ENCODE measurements around the gene BANF2.

The BANF2 gene

DNA sequence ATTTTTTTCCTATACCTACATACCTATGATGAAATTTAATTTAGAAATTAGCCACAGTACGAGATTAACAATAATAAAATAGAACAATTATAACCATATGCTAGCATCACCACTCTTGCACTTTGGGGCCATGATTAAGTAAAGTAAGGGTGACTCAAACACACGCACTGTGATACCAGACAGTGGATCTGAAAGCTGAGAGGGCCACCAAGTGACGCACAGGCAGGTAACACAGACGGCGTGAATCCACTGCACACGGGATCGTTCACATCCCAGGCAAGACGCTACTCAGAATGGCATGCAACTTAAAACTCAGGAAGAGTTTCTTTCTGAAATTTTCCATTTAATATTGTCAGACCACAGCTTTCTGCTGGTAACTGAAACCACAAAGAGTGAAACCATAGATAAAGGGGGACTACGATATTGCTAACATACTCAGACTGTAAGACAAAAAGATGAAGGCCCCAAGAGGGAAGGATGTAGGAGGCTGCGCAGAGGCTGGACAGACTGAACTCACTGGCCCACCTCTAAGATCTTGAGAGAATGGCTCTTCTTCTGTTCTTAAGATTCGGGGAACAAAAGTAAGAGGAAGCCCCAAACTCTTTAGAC lies 35.6 kb upstream of the BANF2 start:
- no peak for DNase-seq

DNA sequence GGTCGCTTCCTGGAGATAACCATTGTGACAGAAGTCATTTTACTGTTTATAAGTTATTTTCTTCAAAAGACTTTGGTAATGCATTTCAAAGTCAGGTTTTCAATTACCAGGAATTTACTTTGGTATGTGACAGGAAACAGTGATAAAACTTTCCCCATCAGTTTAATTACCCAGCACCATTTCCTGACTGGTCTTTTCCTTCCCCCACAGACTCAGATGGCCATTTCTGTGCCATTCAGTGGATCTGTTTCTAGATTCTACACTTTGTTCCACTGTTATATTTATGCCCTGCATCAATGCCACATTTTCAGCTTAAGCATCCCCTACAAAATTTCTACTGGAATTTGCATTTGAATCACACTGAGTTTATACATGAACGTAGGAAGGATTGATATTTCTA lies 34.0 kb upstream of the BANF2 start:
- no peak for DNase-seq

DNA sequence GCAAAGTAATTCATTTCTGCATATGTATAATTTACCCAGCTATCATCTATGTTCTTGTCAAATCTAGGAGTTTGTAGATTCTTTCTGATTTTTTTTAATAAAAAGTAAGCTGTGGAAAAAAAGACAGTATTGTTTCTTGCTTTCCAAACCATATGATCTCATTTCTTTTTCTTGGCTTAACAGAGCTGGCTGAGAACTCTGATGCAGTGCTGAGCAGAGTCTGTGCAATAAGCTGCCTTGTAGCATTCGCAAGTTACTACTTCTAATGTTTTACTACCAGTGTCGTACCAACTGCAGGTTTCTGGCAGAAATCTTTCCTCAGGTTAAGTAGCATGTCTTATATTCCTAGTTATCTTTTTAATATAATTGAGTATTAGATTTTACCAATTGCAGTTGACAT lies 33.3 kb upstream of the BANF2 start:
- DNase-seq = no peak

DNA sequence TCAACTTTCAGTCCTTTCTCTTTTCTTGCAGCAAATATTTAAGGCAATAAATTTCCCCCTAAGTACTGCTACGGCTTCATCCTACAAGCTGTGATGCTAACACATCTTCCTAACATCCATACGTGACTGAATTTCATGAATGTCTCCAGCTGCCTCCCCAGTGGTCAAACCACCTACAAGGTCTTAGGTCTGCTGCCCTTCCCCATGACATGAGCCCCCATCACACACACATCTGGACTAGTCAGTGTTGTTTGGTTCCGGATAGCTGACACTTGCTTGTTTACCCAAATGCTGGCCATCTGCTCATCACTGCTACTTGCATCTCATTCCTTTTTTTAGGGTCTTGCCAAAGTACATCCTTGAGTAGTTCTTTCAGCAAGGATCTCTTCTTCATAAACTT lies 32.3 kb upstream of the BANF2 start:
- DNase-seq = no peak

DNA sequence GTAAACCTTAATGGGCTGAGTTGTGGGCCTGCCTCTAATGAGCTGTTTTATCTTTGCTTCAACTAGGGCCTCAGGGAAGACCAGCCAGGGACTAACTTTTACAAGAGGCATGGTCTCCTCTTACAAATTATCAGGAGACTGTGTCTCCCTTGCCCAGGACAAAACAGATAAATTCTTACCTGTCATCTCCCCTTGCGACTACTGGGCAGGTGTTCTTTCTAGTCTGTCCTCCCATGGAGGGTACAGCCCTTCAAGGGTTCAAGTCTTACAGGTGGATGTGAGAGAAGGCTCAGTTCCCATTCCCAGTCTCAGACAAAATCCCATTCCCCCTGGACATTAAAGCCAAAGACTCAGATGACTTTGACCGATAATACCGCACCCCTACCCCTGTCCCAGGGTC lies 31.3 kb upstream of the BANF2 start:
- DNase-seq = no peak

DNA sequence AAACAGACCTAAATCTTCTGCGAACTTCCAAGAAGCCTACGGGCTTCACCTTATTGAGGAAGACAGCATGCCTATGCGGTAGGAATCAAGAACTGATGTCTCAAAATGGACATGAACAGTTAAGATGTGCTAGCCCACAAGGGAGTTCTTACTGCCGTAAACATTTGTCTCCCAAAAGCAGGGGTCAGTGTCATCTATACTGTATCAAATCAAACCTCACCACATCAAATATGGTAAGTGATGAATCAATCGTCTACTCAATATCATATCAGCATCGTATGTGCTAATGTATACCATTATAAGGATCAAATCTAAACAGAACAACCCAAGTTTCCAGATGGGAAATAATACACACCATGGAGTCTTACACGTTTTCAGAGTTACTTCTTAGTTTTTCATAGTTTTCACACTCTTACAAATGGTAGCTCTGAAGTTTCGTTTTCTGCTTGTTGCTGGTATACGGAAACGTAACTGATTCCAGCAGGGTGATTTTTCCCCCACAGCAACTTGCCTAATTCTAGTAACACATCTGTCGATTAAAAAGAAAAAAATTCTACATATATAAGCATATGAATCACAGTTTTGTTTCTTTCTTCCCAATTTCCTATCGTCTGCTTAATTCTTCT lies 30.3 kb upstream of the BANF2 start:
- DNase-seq = no peak

DNA sequence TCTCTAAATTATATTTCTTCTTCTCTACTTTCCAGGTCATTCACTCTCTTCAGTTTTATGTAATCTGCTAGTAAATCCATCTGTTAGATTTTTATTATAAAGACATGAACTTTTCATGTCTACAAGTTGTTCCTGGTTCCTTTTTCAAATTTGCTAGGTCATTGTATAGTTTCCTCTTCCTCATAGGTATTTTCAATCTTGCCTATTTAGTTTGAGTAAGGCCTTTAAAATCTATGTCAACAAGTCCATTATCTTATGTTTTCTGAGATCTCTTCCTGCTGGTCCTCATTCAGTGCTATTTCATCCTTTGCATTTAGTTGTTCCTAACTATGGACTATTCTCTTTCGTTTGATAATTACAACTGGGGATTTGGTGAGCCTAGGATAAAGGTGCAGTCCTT lies 28.8 kb upstream of the BANF2 start:
- no peak for DNase-seq

DNA sequence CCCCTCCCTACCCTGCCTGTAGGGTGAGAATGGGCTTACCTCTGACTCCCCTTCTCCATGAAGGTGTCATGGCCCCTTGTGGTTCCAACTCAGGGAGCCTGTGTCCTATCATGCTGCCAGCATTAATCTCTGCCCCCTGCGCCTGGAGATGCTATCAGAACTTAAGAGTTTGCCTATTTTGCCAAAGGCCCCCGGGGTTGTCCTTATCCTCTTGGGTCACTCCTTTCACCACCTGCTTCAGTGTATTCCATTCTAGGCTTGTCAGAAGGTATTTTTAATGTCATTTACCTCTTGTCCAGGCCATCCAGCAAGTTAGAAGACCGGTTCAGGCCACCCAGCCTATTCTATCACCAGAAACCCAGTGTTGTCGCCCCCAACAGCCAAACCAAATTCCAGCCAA lies 28.2 kb upstream of the BANF2 start:
- DNase-seq = no peak

DNA sequence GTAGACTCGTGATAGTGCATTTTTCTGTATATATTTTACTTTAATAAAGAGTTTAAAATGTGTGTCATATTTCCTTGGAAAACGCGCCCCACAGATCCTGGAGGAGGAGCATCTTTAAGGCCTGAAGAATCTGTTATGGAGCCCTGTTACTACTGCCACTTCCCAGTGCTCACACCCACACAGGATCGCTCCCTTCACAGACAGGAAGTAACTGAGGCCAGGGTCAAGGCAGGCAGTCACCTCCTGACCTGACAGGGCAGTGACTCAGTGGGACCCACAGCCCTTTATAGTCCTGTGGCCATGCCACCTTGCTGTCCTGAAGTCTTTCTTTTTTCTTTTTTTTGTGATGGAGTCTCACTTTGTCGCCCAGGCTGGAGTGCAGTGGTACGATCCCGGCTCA lies 26.7 kb upstream of the BANF2 start:
- no peak for DNase-seq

DNA sequence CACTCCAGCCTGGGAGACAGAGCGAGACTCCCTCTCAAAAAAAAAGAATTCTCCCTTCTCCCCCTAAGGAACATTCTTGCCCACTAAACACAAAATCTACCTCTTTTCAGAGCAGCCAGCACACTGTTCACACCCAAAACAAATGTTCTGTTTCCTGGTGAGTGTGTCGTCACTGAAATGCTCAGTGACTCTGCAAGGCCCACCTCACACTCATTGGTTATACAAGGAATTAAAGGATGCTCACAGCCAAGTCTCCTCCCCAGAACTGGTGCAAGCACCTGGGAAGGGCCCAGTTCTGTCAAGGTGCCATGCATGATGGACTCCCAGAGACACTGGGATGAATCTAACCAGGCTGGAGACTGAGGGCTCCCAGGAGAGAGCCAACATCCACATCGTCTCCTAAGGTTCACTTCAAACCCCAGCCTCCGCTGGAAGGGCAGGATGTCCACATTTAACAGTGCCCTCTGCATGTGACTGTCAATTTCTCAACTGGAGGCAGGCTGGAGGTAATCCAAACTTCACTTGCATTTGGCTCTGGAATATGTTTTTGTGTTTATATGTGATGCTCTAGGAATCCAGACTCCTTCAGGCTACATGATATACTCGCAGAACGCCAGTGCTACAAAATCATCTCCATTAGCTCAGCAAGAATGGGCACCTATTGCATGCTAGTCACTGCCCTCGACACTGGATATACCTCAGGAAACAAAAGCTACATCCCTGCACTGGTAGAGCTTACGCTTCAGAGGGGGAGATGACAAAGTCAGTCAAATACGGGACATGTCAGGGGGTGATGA lies 24.8 kb upstream of the BANF2 start:
- DNase-seq = no peak

DNA sequence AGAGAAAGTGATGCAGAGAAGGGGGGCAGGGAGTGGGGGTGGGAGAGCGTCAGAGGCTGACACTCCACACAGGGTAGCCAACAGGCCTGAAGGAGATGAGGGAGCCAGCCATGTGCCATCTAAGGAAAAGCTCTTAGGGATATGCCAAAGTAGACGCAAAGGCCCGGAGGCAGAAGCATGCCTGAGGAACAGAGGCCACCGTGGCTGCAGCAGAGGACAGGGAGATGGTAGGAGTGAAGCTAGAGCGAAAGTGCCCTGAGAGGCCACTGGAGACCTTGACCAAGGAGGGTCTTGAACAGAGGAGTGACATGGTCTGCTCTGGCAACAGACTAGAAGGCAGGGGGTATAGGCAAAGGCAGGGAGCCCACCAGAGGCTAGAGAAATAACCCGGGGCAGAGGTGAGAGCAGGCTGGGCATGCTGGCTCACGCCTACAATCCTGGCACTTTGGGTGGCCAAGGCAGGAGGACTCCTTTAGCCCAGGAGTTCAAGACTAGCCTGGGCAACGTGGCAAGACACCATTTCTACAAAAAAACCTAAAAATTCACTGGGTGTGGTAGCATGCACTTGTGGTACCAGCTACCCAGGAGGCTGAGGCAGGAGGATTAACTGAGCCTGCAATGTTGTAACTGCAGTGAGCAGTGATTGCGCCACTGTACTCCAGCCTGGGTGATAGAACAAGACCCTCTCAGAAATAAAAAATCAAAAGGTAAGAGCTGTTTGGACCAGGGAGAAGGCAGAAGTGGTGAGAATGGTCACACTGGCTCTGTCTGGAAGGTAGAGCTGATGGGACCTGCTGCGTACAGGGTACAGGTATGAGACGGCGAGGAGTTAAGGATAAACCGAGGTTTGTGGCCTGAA lies 24.0 kb upstream of the BANF2 start:
- DNase-seq = no peak

DNA sequence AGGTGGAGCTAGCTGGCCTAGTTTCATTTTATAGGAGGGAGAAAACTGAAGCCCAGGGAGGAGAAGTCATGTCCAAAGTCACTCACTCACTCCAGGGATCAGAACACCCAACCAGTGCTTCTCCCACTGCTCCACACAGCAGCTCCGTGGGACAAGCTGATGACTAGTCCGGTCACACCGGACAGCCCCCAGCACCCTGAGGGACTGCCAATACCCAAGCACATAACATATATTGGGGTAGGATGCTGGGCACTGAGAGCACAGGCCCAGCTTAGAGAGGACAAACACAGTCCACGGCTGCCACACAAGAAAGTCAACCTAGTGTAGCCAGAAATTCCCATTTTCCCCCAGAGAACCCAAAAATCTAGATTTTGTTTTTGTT lies 23.4 kb upstream of the BANF2 start:
- DNase-seq = no peak

DNA sequence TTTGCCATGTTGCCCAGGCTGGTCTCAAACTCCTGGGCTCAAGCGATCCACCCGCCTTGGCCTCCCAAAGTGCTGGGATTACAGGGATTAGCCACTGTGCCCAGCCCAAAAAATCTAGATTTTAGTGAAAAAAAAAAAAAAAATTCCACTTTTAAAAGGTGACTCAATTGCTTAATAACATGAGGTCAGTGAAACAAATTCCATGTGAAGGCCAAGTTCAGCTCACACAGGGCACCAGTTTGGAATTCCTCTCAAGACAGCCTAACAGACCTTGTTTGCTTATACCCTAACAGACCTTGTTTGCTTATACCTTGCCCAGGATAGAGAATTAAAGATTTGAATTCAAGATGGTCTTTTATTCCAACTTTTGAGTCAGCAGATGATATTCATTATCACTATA lies 22.8 kb upstream of the BANF2 start:
- no peak for DNase-seq

DNA sequence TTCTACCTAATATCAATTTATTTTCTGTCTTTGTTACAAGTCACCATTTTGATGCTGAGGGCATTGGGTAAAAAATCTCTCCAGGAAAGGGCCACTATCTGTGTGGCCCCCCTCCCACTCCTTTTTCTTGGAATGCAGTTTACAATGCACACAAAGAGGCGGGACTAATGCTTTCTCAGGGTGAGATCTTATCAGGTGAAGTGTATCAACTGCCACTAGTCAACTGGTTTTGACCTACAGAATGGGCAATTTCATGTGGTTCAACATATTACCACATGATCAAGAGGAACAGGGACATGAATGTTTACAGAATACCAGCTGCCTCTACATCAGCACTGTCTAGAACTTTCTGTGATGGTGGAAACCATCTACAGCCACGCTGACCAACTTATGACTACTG lies 21.5 kb upstream of the BANF2 start:
- no peak for DNase-seq

DNA sequence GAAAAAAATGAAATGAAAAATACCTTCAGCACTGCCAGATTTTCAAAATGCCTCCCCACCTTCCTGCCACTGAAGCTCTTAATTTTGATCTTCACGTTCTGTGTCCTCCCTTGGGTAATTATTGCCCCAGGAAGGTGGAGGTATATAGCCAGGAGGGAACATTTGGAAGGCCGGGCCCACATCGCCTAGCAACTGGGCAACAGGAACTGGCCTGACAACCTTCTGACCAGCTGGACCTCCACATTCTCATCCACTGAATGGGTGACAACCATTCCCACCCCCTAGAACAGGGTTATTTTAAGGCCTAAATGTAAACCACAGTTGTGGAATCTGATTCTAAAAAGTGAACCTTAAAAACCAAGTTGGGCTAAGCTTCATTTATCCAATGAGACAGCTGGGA lies 20.9 kb upstream of the BANF2 start:
- DNase-seq = no peak

DNA sequence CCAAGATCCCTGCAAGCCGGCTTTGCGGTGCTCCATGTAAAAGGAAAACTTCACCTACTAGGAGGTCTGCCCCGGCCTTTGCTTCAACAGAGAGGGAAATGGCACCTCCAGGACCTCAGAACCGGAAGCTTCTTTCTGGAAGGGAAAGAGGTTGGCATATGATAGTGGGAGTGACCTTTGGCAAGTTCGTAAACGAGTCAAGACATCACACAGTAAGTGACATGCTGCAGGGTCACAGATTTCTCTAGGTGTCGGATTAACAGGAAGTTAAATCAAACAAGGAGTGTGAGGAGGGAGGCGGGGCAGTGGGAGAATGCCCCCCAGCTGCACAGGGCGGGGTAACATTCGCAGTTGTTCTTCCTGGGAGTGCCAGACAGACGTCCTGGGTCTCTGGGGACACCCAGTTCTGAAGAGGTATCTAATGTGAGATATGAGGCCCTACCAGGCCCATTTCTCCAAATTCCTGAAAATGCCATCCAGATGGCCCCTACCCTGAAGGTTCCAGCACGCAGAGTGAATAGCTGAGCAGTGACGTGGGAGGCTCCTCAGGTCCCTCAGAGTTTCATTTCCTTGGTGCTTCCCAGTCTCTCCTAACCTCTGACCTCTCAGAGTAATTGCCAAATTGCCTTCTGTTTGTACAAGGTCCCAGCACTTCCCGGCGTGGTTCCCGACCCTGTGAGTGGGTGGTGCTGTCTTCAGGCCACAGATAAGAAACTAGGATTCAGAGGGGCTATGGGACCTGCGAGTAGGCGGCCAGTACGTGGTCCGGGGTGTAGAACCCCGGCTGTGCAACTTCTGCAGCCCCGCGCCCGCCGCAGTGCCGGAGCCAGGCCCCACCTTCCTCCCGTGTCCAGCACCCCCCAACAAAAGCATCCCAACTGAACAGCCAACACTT lies 19.6 kb upstream of the BANF2 start:
- peak; percentile 17 to 21 for DNase-seq

DNA sequence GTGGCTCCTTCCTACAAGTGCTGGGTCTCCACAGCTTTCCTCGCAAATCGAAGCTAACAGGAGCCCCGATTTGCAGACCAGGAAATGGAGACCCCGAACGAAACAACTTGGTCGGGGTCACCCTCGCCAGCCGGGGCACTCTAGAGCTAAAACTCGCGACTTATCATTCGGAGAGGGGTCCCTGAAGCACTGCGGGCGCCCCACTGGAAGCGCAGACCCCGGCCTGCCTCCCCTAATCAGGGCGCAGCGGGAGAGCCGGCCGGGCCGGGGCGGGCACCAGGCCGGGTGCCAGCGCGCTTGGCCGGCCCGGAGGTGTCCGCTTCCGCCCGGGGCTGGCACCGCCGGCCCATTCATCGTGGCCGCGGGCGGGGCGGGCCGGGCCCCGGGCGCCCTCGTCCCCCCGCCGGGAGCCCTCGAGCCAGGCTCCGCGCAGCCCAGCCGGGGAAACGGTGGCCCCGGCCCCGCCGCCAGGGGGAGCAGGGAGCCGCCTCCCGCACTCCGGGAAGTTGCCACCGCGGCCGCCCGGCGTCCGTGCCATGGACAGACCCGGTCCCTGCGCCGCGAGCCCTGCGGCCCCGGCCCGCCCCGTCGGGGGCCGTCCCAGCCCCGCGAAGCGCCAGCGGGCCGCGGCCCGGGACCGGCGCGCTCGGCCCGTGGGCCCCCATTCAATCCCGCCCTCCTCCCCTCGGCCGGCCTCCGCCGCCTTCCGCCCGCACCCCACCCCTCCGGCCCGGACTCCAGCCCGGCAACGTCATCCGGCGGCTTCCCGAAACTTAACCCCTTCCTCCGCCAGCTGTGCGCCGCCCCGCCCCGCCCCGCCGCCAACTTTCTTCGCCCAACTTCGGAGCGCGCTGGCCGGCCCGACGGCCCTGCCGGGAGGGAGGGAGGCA lies 18.7 kb upstream of the BANF2 start:
- DNase-seq = peak; percentile 74 to 81

DNA sequence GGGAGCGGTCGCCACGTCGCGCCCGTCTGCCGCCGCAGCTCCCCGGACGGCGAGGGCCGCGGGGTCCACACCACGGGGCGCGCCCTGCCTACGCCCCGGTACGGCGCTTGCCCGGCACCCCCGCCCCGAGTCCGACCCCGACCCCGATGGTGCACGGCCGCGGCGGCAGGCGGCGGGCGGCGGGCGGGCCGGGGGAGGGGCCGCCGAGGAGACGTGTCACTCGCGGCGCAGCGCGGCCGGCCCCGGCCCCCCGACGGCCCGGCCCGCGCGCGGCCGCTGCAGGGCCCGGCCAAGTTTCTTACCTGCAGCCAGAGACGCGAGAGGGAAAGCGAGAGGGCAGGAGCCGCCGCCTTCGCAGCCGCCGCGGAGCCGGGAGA lies 18.1 kb upstream of the BANF2 start:
- no peak for DNase-seq

DNA sequence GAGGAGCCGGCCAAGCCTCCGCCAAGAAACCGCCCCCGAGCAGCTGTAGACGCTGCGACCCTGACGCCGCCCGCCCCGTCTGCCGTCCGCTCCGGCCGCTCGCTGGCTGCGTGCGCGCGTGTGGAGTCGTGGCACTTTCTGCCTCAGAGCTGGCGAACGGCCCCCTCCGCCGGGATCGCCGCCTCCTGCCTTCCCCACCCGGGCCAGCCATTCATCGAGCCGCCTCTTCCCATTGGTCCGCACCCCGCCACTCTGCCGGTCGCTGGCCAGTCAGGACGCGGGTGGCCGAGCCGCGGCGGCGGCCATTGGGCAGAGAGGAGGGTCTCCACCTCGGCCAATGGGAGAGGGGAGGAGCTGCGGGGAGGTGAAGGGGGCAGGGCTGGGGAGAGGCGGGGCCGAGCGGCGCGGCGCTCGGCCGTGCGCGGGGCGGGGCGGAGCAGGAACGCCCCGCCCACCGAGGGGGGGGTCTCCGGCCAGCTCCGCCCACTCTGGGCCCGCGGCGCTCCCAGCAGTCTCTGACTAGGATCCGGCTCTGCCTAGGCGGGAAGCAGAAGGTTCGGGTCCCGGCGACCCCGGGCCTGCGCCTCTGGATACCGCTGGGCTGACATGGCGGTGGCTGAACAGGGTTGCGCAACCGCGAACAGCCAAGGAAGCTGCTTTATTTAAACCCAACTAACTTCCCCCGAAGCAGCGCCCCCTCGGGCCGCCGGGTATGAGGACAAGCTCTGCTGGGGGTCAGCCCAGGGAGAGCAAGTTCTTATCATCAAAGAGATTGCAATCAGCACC lies 17.5 kb upstream of the BANF2 start, which contains the start of gene RRBP1:
Gene RRBP1, minus strand, starts transcription at position 140 of the 786 bp plus-strand sequence. CDS start 21,735 bp downstream, outside the sequence.
- DNase-seq = peak; percentile 98

DNA sequence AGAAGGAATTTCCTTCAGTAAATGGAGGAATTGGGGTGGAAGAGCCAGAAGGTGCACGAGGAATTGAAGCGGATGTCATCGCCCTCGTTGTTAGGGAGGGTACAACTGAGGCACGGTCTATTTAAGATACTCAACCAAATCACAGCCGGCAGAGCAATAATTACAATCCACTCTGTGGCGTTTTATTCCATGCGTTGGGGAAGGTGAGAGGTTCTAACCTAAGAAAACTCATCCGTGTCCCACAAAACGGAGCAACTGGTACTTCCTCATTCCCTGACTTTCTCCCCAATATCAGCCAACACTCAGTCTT lies 16.9 kb upstream of the BANF2 start:
- no peak for DNase-seq

Measured in CD4-positive, alpha-beta T cell treated with Interleukin-1 beta for 1 hour (primary cell).